Stimulated activated CD8-positive, alpha-beta memory T cell treated with anti-CD3 and anti-CD28 coated beads, Interleukin-2, amount 100 ng/mL, for 1 hour (primary cell): Measurements from ENCODE around the gene COX6B2.
"Not testable (repeated sequence)": the region's sequence is repeated elsewhere in the genome, so short reads cannot be mapped to it uniquely, and the experiment has no call there.

ENCODE experiments used
- DNase-seq, 2 donors: peaks; one replicate each; pipeline ENCODE4 v3.0.0-alpha.2; 2020; ENCODE audit warnings: low read depth in 2 of 2

The COX6B2 gene

DNA sequence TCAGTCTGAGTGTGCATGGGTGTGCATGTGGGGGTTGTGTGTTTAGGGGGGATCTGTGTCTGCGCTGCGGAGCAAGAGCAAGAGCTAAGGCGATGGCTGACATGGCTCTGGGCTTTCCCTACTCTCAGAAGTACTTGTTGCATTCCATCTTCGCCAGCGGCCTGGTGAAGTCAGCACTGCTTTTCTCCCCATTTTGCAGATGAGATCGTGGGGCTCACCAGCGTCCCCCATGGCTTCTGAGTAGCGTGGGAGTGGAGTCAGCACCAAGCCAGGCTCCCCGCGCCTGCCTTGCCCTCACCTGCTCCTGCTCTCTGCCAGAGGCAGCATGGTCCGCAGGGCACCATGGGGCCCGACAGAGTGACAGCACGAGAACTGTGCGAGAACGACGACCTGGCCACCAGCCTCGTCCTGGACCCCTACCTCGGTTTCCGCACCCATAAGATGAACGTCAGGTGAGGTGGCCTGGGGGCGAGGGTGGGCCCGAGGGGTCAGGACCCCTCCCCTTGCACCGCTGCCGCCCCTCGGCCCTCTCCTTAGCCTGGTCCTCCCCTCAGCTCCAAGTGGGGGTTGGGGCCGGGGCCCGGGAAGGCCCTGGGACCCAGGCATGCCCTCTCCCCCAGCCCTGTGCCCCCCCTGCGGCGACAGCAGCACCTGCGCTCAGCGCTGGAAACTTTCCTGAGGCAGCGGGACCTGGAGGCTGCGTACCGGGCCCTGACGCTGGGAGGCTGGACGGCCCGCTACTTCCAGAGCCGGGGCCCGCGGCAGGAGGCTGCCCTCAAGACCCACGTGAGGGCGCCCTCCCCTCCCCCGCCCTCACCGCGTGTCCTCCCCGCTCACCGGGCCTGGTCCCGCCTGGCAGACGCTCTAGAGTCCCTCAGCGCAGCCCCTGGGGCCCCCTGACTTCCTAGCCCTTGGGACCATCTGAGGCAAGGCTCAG lies 12.7 kb downstream of the COX6B2 start:
- DNase-seq: no peak

DNA sequence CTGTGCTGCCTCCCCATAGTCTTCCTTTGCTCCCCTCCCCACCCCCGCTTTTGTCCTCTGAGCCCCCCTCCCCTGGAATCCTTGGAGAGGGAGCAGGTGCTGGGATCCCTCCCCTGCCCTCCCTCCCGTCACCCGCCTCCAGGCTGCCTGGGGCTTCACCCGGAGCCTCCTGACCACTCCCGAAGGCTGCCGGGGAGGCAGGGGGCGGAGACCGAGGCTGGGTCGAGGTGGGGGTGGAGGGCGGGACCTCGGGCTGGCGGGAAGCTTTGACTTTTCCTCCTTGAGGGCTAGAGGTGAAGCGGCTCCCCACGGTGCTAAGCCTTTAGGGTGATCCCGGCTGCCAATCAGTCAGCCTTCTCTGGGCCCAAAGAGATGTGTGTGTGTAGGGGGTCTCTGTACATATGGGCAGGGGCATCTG lies 13.3 kb downstream of the COX6B2 start:
- DNase-seq: peak in 1 of 2 donors; percentile 19

DNA sequence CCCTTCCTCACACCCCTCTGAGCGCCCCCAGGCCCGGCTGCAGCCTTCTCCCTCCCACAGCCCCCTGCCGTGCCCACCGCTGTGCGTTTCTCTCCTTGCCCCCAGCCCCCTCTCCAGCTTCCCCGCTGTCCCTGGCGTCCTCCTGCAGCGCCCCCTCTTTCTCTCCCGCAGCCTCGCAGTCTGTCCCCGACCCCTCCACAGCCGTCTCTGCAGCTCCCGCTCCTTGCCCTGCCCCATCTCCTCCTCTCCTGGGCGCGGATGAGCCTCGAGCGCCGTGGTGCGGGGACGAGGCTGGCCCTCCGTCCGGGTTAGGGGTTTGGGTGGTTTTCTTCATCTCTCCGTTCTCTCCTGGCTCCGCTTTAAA lies 13.8 kb downstream of the COX6B2 start:
- no peak for DNase-seq

DNA sequence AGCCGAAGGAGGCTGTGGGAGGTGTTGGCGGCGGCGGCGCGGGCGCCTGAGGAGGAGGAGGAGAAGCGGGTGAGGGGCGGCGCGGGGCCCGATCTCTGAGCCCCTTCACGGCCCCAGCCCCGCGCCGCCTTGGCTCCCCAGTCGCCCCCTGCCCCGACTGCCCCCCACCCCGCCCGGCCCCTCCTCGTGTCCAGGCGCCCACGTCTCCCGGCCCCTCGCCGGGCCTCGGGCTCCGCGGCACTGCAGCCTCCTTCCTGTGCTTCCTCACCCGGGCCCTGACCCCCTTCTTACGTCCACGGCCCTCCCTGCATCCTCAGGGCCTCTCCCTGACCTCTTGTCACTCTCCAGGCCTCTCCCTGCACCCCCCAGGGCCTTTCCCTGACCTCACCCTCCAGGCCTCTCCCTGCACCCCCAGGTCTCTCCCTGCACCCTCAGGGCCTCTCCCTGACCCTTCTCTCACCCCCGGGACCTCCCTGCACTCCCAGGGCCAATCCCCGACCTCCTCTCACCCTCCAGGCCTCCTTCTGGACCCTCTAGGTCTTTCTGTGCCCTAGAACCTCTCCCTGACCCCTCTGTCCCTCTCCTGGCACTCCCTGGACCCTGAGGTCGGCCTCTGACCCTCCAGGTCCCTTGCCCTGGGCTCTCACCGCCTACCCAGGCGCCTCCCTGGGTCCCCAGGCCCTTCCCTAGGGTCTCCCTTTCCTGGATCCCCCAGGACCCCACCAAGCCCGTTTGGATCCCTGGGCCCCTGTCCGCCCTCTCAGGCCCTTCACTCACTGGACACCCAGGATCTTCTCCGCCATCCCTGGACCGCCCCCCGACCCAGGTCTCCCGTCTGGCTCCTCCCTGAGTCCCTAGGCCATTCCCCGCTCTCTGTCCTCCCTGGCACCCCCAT lies 14.4 kb downstream of the COX6B2 start:
- no peak for DNase-seq

DNA sequence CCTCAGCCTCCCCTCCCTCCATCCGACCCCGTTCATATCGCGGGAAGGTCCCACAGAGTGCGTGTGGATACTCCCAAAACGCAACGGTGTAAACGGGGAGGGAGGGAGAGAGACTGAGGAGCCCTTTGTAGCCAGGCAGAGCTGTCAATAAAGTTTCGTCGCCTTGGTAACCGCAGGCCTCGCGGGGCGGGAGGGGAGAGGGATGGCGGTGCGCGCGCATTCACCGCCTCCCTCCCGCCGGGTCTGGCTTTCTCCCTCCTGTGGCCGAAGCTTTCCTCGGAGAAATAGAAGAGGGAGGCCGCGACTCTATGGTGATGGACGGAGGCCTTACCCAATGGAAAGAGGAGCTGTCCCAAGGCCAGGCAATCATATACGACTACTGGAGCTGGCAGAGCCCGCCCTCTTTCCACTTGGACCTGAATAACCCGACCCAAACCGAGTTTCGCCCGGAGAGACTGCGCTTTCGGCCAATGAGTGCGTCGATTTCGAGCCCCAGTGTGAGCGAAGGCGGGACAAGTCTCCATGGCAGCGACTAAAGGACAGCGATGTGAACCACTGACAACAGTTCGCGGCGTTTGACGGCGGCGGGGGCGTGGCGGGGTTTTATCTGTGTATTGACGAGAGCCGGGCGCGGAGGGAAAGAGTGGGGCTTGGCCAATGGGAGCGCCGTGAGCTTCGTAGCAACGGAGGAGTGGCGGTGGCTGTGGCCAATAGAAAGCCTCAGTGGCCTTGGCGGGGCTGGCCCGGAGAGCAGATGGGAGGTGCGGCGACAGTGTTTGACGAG lies 15.2 kb downstream of the COX6B2 start, which contains the start of gene KMT5C:
TSS of gene KMT5C (plus strand) at position 772 of the 784 bp plus-strand sequence. CDS start 2,061 bp downstream, outside the sequence.
- DNase-seq: peak; percentile 100

DNA sequence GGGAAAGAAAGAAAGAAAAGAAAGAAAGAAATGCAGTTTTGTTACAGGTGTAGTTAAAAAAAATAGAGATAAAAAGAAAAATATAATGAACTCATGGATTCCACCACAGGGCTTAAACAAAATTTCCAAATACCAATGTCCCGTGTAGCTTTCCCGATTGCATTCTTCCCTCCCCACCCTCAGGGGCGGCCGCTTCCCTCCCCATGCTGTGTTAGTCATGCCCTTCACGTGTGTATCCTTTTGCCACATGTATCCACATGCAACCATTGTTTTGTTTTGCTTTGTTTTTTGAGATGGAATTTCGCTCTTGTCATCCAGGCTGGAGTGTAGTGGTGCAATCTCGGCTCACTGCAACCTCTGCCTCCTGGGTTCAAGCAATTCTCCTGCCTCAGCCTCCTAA lies 18.4 kb downstream of the COX6B2 start:
- DNase-seq: no peak

DNA sequence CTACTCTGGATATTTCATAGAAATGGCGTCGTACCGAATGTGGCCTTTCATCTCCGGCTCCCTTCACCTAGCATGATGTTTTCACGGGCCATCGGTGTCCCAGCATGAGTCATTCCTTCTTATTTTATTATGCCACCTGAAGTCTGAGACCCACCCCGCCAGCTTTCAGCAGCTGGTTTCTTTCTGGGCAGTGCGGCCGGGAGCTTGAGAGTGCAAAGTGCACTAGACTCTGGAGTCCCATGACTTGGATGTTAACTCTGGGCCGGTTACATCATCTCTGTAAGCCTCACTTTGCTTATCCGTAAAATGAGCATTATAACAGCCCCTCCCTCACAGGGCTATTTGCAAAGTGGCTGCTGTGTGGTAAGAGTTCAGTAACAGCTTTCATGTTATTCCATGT lies 20.6 kb downstream of the COX6B2 start:
- DNase-seq: no peak

DNA sequence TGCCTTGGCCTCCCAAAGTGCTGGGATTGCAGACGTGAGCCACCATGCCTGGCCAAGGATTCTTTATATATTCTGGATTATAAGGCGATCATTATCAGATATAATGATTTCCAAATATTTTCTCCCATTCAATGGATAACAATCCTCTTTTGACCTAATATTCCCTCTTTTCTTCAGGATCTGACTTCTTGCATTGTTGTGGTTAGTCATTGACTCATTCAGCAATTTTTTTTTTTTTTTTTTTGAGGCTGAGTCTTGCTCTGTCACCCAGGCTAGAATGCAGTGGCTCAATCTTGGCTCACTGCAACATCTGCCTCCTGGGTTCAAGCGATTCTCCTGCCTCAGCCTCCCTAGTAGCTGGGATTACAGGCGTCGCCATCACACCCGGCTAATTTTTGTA lies 24.7 kb downstream of the COX6B2 start:
- DNase-seq: not testable (repeated sequence)

DNA sequence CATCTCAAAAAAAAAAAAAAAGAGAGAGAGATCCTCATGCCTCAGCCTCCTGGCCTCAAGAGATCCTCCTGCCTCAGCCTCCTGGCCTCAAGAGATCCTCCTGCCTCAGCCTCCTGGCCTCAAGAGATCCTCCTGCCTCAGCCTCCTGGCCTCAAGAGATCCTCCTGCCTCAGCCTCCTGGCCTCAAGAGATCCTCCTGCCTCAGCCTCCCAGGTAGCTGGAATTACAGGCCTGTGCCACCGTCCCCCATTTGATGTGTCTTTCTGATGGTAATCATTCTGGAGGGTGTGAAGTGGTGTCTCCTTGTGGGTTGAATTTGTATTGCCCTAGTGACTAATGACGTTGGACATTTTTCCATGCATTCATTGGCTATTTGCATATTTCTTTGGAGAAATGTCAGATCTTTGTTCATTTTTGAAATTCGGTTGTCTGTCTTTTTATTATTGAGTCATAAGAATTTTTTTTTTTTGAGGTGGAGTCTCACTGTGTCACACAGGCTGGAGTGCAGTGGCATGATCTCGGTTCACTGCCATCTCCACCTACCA lies 25.7 kb downstream of the COX6B2 start:
- not testable (repeated sequence) for DNase-seq

DNA sequence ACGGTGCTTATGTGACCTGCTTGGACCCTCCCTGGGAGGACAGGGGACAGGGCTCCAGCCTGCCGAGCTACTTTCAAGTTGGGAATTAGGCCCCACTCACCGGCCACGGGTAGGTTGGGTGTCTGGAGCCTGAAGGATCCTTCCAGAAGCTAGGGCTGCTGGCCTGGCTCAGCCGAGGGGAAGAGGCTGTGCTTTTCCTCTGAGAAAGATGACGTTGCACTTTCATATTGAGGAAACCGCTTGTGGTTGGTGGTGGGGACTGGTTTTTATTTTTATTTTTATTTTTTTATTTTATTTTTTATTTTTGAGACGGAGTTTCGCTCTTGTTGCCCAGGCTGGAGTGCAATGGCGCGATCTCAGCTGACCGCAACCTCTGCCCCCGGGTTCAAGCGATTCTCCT lies 29.3 kb downstream of the COX6B2 start, which contains the start of gene TMEM150B:
TSS of gene TMEM150B (minus strand) at position 170 of the 400 bp plus-strand sequence. CDS start 4,305 bp downstream, outside the sequence.
- no peak for DNase-seq

DNA sequence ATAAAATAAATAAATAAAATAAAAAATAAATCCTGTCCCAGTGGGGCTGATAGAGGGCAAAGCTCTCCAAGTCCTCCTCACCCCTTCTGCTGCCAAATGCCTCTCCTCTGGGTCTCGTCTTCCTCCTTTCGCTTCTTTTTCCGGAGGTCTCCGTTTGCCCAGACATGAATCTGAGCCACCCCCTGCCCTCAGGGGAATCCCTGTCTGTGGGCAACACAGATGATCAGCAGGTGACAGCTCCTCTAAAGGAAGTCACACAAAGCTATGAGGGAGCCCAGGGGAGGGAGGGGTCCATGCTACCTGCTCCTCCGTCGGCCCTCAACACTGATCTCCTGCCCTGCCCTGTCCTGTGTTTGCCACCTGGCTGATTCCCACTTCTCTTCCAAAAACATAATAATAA lies 29.9 kb downstream of the COX6B2 start:
- no peak for DNase-seq

DNA sequence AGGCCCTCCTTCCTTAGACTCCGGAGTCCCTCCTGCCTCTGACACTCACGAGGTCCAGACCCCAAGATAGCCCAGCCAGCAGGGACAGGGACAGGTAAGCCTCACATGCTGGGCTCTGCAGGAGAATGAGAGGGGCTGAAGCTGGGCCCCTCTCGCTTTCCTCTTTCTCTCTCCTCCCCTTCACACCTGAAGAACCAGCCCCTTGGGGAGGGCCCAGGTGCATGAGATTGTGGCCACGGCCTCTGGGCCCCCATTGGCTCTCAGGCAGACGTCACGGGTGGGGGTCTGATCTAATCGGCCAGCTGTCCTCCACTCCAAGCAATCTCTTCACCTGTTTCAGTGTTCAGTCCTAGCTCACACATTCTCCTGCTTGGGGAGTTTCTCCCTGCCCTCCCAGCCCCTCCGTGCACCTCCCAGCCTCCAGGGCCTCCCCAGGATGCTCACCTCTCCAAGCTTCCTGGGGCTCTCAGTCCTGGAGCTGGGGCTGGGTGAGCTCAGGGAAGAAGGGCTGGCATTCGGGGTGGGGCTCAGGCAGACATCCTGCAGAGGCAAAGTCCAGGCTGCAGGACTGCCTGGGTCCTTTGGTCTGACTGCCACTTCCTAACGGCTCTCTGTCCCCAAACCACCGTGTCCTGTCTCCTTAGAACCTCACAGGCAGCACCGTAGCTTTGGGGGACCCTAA lies 32.2 kb downstream of the COX6B2 start:
- no peak for DNase-seq

DNA sequence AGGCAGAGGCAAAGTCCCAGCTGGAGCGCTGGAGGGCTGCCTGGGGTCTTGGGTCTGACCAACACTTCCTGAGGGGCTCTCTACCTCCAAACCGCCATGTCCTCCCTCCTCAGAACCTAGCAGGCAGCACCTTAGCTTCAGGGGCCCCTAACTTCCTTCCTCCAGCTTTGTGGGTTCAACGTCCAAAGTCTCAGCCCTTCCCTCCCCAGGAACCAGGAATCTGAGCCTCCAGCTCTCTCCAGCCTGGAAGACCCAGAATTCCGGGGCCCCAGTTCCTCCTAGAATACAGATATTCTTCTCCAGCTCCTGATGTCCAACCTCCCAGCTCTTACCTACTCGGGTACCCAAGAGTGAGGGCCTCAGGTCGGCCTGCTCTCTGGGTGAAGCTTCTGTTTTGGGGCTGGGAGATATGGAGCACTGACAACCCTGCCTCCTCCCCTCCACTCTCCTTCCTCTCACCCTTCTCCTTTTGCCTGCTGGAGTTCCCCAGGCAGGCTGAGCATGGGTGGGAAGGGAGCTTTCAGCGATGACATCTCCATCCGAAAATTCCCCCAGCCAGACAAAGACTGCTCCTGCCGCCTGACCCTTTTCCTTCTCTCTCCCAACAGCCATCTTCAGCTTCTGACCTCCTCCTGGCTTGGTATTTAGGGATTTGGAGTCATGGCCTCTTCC lies 32.9 kb downstream of the COX6B2 start:
- DNase-seq: no peak

DNA sequence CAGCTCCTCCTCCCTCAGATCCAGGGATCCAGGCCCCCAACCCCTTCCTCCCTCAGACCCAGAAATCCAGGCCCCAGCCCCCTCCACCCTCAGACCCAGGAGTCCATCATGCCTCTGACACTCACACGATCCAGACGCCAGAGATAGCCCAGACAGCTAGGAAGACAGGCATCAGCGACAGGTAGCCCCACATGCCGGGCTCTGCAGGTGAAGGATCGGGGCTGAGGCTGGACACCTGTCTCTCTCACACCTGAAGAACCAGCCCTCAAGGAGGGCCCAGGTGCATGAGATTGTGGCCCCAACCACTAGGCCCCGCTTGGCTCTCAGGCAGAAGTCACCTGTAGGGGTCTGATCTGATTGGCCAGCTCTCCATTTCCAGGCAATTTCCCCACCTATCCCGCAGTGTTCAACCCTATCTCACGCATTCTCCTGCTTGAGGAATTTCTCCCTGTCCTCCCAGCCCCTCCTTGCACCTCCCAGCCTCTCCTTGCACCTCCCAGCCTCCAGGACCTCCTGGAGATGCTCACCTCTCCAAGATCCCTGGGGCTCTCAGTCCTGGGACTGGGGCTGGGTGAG lies 33.6 kb downstream of the COX6B2 start:
- DNase-seq: no peak

DNA sequence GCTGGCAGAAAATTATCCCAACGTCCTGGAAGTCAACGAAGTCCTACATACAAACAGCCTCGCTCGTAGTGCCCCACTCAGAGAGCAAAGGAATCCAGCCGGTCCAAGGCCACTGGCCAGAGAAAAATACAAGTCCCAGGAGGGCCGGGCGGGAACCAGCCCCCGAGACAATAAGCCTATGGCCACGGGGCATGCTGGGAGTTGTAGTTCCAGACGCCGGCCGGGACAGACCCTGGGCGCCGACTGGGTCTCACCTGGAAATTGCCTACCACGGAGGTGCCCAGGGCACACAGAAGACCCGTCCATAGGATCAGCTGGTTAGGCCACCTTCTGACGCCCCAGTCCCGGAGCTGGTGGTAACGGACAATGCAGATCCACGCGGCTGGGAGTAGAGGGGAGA lies 34.7 kb downstream of the COX6B2 start:
- no peak for DNase-seq

DNA sequence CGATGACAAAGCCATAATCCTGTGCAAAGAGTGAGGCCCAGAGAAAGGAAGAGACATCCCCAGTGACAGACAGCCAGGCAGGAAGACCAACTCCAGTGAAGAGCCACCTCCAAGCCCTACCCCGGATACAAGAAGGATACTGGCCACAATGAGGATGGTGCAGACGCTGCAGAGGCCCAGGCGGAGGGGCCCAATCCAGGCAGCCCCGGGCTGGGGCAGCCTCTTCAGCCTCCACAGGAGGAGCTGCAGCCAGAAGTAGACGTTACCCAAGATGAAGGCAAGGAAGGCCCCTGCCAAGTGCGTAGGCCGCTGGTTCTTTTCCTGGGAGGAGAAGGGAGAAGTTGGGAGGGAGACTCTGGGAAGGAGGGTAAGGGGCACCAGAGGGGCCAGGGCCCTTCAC lies 37.9 kb downstream of the COX6B2 start:
- no peak for DNase-seq

DNA sequence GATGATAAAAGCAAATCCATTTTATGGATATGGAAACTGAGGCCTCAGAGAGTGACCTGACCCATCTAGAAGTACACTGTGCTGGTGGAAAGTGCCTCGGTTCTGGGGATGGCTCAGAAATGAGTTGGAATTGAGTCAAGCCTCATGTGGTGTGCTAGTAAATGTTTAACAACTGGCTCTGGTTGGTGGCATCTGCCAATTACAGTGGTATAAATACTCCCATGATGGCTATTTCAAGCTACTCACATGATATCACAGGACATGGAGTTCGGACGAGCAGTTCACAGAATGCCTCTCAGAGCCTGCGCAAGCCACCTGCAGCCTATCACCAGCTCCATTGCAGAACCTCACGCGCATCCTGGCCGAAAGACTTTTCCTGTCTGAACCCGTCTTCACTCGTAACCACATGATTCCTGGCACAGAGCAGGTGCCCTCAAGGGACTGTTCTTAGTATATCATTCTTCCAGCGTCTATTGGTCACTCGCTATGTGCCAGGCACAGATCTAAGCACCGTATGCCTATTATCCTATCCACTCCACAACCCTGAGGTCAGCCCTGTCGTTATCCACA lies 38.5 kb downstream of the COX6B2 start:
- DNase-seq: no peak

DNA sequence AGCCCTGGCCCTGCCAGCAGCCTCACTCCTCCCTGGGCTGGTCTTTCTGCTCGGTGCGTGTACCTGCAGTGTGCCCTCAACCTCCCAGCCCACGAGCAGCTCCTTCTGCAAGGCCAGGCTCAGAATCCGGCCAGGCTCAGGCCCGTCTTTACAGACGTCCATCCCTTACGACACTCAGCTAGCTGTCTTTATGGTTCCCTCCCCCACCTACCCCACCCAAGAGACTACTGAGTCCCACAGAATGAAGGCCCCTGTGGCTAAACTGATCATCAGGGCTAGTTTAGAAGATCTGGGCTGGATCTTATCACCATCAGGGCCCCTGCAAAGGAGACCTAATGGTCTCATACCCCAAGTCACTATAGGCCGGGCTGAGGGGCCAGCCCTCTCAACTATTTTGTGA lies 40.1 kb downstream of the COX6B2 start:
- DNase-seq: no peak
